Retinal pigment epithelial cell (primary cell): ENCODE results near the gene VPS35.
"Not testable (repeated sequence)": the region's sequence is repeated elsewhere in the genome, so short reads cannot be mapped to it uniquely, and the experiment has no call there.

Source experiments
- DNase-seq: peaks from one replicate; pipeline ENCODE4 v3.0.0-alpha.2; 2010; ENCODE audit warnings: low read depth
- H3K4me3 ChIP-seq: 2 replicates; pipeline ENCODE4 v1.5.1; 2011; ENCODE audit warnings: mild to moderate bottlenecking, low read length, control low read depth, moderate library complexity
- CTCF ChIP-seq: conservative IDR thresholded peaks from 2 replicates; pipeline ENCODE4 v1.5.1; 2011; ENCODE audit warnings: low read depth, low read length, control low read depth, inconsistent platforms

Gene VPS35

GRCh38 chr16:46638947-46639925 lies 49.7 kb downstream of the VPS35 start:
- no peak for TF ChIP-seq CTCF
- H3K4me3 ChIP-seq, result no peak overlapping the region
- DNase-seq, result no peak

- DNase-seq, result no peak
- no peak overlapping the region for H3K4me3 ChIP-seq
- no peak for TF ChIP-seq CTCF
Observed at GRCh38 chr16:46632778-46633733, 55.9 kb downstream of the VPS35 start.

GRCh38 chr16:46629331-46630219 lies 59.4 kb downstream of the VPS35 start:
- DNase-seq, result no peak
- H3K4me3 ChIP-seq, result no peak overlapping the region
- peak; percentile 52 for TF ChIP-seq CTCF

GRCh38 chr16:46627746-46628145 lies 61.2 kb downstream of the VPS35 start:
- no peak for DNase-seq
- no peak for TF ChIP-seq CTCF

GRCh38 chr16:46626681-46627080 lies 62.3 kb downstream of the VPS35 start:
- DNase-seq, H3K4me3 ChIP-seq: not testable (repeated sequence)

More at GRCh38 chr16:46627746-46628145, 61.2 kb downstream of the VPS35 start:
- no peak overlapping the region for H3K4me3 ChIP-seq

- DNase-seq, H3K4me3 ChIP-seq: not testable (repeated sequence)
Observed at GRCh38 chr16:46624862-46625261, 64.1 kb downstream of the VPS35 start.

GRCh38 chr16:46623707-46624106 lies 65.3 kb downstream of the VPS35 start:
- H3K4me3 ChIP-seq, DNase-seq: not testable (repeated sequence)

- not testable (repeated sequence) for DNase-seq, H3K4me3 ChIP-seq
Observed at GRCh38 chr16:46623246-46623645, 65.7 kb downstream of the VPS35 start.
